ENCODE measurements around the gene GPR82. TPM values are rescaled to one million over a fixed set of nuclear protein-coding genes. Genes with fewer than 3 reads are reported as not detected.

GPR82 gene, protein sequence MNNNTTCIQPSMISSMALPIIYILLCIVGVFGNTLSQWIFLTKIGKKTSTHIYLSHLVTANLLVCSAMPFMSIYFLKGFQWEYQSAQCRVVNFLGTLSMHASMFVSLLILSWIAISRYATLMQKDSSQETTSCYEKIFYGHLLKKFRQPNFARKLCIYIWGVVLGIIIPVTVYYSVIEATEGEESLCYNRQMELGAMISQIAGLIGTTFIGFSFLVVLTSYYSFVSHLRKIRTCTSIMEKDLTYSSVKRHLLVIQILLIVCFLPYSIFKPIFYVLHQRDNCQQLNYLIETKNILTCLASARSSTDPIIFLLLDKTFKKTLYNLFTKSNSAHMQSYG
- total RNA-seq (2022; extraction: Qiagen RNA extraction; ENCODE audit: low read depth), result not detected in 5 replicates

DNA sequence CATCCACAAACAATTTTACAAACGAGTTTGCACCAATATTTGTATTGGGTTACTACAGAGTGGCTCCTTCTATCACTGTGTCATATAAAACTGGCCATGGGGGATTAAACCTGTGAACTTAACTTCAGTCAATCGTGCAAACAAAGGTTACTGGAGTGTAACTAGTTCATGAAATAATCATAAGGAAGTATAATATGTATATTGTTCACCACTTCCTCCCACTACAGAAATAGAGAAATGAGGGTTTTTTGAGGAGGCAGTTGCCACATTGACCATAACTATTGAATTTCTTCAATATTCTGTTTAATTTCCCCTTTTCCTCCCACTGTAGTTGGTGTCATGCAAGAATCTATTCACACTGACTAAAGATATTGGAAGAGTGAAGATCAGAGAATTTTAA, at the start of gene GPR82:
Gene GPR82, plus strand, starts transcription at position 356 of the 400 bp plus-strand sequence. CDS start 2,846 bp downstream, outside the sequence.

DNA sequence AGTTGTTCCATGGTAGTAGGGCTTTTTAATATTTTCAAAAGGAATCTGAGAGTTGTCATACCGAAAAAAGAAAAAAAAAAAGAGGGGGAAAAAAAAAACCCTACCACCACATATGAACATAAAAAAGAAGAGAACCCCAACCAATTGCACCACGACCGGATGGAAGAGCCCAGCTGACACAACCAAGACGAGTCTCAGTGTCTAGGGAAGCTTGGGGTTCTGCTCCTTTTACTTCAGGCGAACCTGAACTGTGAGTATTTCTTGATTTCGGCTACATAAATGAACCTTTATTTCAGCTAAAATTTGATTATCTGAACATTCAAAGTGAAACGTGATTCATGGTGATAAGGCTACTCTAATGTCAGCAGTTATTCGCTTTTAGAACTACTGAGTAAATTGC, 35.1 kb upstream of the GPR82 start, which contains the start of gene GPR34:
Gene GPR34, plus strand, starts transcription at position 139 of the 400 bp plus-strand sequence. CDS start 6,661 bp downstream, outside the sequence.

Other genes with a start within 250 kb of the GPR82 start
- gene GPR34, start 35.2 kb upstream of the GPR82 start, total RNA-seq (2022; extraction: Qiagen RNA extraction; ENCODE audit: low read depth), result 0.13 to 0.16 TPM (median 0.15 TPM) in 4 of 5 replicates, not detected in the other
- gene CASK, start 199.4 kb downstream of the GPR82 start, total RNA-seq (2022; extraction: Qiagen RNA extraction; ENCODE audit: low read depth), result 18.7 to 23.0 TPM (median 21.6 TPM) in 5 replicates